ENCODE results near the gene BIN1.

DNA sequence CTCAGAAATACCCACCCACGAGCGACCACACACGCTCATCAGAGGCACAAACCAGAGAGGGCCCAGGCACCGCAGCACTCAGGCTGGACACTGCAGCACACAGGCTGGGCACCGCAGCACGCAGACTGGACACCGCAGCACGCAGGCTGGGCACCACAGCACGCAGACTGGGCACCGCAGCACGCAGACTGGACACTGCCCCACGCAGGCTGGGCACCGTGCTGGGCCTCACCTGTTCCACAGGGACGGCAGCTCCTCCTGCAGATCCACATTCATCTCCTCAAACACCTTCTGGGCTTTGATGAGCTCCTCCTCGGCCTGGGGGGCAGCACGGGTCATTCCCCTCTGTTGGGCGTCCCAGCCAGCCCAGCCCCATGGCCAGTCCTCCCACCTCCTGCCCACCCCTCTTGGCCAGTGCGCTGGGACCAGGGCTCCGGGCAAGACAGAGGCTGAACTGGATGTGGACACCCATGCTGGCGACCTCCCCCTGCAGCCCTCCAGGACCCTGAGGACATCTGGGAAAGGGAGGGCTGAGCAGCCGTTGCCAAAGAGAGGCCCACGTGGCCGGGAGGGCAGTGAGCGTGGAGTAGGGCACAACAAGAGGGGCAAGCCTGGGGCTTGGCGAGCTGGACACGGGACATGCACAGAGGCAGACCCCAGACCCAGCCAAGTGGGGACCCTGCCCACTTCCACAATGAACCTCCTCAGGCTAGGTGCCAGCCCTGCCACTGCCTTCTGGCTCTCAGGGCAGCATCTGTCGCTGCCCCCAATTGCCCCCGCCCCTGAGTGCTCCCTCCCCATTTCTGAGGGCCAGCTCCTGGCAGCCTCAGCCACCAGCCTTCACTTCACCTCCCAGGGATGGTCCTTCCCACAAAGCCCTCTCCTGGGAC lies 43.0 kb downstream of the BIN1 start:
- TF ChIP-seq POU2F2 (IDR thresholded peaks at IDR 0.05; ENCODE audit: low read depth, low read length): no peak
- TF ChIP-seq POLR2A (IDR thresholded peaks at IDR 0.05; ENCODE audit: low read depth, low read length): no peak
- no peak for TF ChIP-seq POLR2AphosphoS5 (IDR thresholded peaks at IDR 0.05; ENCODE audit: low read depth, low read length)
- no peak for TF ChIP-seq TAF1 (IDR thresholded peaks at IDR 0.05; ENCODE audit: low read depth, low read length)
- TF ChIP-seq PAX5 (IDR thresholded peaks at IDR 0.05; ENCODE audit: insufficient read depth, low read length, severe bottlenecking): no peak

Data from GM12891 (cell line).